Measurements from ENCODE around the gene CYTH4.

DNA sequence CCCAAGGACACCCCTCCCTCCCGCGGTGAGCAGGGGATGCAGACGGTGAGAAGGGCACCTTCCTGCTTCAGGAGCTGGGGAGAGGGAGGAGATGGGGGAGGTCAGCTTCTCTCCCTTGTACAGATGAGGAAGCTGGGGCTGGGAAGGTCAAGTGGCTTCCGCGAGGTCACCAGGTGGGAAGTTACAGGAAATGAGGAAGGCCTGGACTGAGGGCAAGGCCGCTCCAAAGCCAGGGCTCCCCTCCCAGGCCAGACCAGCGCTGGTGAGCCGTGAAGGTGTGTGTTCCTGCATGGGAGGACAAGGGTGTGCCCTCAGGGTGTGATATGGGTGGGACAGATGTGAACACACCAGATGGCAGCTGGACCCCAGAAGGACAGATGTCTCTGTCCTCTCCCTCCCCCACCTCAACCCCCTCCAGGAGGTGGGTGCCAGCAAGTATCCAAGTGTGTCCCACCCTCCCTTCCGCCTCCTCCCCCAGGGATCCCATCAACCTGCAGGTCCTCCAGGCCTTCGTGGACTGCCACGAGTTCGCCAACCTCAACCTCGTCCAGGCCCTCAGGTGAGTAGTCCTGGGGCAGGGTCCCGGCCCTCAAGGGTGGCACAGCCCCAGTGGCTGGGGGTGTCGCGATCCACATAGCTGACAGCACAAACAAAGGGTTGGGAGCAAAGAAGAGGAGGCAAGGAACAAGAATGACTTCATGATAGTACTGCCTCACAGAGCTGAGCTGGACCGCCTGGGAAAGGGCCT is 16.6 kb downstream of the CYTH4 start:
- no peak for TF ChIP-seq POLR2AphosphoS5 (IDR thresholded peaks at IDR 0.05)
- no peak for TF ChIP-seq EP300 (IDR thresholded peaks at IDR 0.05)
- TF ChIP-seq POLR2A (IDR thresholded peaks at IDR 0.05): no peak
- TF ChIP-seq, protein P1, sequence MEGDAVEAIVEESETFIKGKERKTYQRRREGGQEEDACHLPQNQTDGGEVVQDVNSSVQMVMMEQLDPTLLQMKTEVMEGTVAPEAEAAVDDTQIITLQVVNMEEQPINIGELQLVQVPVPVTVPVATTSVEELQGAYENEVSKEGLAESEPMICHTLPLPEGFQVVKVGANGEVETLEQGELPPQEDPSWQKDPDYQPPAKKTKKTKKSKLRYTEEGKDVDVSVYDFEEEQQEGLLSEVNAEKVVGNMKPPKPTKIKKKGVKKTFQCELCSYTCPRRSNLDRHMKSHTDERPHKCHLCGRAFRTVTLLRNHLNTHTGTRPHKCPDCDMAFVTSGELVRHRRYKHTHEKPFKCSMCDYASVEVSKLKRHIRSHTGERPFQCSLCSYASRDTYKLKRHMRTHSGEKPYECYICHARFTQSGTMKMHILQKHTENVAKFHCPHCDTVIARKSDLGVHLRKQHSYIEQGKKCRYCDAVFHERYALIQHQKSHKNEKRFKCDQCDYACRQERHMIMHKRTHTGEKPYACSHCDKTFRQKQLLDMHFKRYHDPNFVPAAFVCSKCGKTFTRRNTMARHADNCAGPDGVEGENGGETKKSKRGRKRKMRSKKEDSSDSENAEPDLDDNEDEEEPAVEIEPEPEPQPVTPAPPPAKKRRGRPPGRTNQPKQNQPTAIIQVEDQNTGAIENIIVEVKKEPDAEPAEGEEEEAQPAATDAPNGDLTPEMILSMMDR (IDR thresholded peaks at IDR 0.05): no peak
